DMS79 (cell line): Measurements from ENCODE around the gene PPARA.
A peak's percentile ranks its signal among the peaks of the same experiment; 100 is the strongest.
"Not testable (repeated sequence)": the region's sequence is repeated elsewhere in the genome, so short reads cannot be mapped to it uniquely, and the experiment has no call there.

ENCODE experiments used
- DNase-seq: peaks from one replicate; lab custom pipeline; 2025; lab: John Stamatoyannopoulos, UW

PPARA gene

GRCh38 chr22:46245511-46245910 lies 95.2 kb downstream of the PPARA start:
- DNase-seq: no peak

DNA sequence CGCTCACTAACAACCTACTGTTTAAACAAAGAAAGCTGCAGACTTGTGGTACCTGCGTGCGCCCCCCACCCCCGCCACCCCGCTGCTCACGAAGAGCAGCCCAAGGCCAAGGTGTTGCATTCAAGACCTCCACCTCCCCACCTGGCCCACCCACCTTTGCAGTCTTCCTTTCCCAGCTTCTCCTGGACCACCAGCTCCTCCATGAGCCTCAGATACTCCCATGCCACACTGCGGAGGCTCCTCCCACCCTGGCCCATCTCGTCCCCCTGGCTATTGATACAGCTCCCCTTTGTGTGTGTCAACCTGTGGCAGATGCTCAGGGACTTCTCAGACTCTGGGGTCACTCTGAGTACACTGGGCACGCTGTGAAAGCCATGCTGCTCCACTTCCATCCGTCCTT lies 95.9 kb downstream of the PPARA start:
- no peak for DNase-seq

DNA sequence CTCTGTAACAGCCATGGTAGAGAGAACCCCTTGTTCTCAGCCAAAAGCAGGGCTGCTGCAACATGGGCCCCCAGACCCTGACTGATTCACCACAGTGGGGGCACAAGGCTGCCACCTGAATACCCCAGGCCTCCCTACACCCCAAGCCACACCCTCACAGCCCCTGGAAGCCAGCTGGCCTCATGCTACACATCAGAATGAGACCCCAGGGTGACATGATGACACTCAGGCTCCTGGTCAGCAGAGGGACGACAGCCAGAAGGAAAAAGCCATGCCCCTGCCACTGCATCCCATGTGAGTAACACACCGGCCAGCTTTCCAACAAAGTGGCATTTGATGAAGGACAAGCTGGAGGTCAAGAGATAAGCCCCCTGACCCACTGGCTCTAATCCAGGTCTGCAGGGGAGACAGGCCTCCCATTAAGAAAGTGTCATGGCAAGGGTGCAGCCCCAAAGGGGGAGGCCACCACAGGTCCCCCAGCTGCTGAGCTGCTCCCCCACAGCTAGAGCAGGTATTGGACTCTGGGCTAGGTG lies 97.2 kb downstream of the PPARA start:
- no peak for DNase-seq

- peak; percentile 60 for DNase-seq
Observed at GRCh38 chr22:46250035-46250782, 99.9 kb downstream of the PPARA start, which contains the start of gene CDPF1. Gene CDPF1 (minus strand): TSS chr22:46250293. CDS start chr22:46248284, 2,009 bp downstream.

DNA sequence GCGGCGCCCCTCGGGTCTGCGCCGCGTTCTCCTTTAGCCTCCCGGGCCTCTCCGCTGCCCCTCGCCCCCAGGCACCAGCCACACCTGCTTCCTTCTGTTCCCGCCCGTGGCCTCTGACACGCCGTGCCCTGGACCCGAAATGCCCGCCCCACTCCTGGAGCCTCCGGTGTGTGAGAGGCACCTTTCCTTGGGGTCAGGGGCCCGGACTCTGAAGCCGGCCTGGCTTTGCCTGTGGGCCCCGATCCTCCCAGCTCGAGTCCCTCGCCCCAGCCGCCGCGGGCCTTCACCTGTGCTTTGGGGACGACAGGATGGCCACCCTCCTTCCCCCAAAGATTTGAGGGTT lies 100.4 kb downstream of the PPARA start:
- no peak for DNase-seq

- DNase-seq: no peak
Observed at GRCh38 chr22:46251266-46251665, 100.9 kb downstream of the PPARA start.

GRCh38 chr22:46251816-46252380 lies 101.6 kb downstream of the PPARA start:
- no peak for DNase-seq

- DNase-seq: no peak
Observed at GRCh38 chr22:46256358-46256958, 106.1 kb downstream of the PPARA start.

DNA sequence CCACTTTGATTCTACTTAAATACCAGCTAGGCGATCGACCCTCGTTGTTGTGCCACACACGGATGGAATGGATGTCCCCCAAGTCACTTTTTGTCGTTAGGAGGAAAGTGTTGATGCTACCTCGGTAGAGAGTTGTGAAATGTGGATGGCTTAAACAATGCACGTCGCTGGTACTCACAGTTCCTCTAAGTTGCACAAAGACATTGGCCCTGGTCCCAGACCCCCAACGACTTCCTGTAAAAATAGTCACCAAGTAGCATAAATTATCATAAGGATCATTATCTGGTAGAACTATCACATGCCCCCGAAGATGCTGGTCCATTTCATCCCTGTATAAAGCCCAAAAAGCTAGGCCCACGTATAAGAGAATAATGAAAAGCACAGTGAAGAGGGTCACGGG lies 109.0 kb downstream of the PPARA start:
- no peak for DNase-seq

- DNase-seq: no peak
Observed at GRCh38 chr22:46260038-46260437, 109.7 kb downstream of the PPARA start.

GRCh38 chr22:46262449-46263215 lies 112.3 kb downstream of the PPARA start:
- no peak for DNase-seq

- no peak for DNase-seq
Observed at GRCh38 chr22:46263216-46263590, 112.9 kb downstream of the PPARA start, which contains the start of gene PKDREJ. Gene PKDREJ (minus strand): TSS chr22:46263343. CDS start chr22:46263322, 21 bp downstream.

- DNase-seq: not testable (repeated sequence)
Observed at GRCh38 chr22:46264520-46264919, 114.2 kb downstream of the PPARA start.

DNA sequence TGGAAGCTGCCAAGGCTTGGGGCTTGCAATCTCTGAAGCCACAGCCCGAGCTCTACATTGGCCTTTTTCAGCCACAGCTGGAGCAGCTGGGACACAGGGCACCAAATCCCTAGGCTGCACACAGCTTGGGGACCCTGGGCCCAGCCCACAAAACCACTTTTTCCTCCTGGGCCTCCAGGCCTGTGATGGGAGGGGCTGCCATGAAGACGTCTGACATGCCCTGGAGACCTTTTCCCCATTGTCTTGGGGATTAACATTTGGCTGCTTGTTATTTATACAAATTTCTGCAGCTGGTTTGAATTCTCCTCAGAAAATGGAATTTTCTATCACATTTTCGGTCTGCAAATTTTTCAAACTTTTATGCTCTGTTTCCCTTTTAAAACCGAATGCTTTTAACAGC lies 115.3 kb downstream of the PPARA start:
- not testable (repeated sequence) for DNase-seq

DNA sequence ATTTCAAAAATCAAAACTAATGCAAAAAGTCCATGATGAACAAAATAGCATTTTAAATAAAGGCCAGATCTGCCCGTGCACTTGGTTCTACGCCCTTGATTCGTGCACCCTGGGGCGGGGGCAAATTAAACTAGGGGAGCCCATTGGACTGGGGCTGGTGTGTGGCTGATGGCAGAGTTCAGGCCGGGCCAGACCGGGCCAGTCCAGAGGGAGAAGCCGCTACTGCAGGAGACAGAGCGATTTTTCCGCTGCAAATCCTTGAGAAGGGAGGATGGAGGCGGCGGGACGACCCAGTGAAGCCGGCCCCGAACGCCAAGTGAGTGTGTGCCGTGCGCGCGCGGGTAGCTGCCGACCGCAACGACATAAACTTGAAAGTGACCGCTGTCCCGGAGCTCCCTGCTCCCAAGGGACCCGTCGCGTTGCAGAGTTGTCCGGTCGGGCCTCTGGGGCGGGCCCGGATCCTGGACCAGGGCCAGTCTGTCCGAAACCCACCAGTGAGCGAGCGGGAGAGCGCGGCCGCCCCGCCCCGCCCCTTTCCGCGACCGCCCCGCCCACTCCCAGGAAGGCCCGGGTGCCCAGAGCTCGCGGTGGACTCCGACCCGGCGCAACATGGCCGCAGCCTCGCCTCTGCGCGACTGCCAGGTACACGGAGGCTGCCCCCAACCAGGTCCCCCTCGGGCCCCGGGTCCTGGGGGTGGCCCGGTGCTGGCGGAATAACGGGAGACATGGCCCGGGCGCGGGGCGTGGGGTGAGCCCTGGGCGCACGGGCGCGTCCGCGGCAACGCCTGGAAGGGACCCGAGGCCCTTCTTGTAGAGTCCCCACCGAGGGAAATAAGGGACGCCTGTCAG lies 117.3 kb downstream of the PPARA start, which contains the start of gene TTC38:
Gene TTC38, plus strand, starts transcription at position 578 of the 849 bp plus-strand sequence. Its CDS starts 32 bp downstream, at position 610.
- no peak for DNase-seq

DNA sequence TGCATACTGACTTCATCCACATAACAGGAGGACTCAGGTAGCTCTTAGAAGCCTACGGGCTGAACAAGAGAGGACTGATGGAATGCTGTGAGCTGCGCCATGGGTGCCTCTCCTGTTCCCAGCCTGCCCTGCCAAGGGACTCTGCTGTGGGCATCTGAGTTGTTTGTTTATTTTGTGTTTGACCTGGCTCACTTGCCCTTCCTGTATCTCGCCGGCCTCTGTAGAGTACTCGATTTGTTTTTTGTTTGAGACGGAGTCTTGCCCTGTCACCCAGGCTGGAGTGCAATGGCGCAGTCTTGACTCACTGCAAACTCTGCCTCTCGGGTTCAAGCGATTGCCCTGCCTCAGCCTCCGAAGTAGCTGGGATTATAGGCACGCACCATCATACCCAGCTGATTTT lies 119.2 kb downstream of the PPARA start:
- no peak for DNase-seq

GRCh38 chr22:46272196-46272595 lies 121.9 kb downstream of the PPARA start:
- DNase-seq: no peak

- DNase-seq: no peak
Observed at GRCh38 chr22:46272762-46273431, 122.6 kb downstream of the PPARA start.

- no peak for DNase-seq
Observed at GRCh38 chr22:46273432-46274148, 123.3 kb downstream of the PPARA start.

GRCh38 chr22:46274381-46274780 lies 124.1 kb downstream of the PPARA start:
- no peak for DNase-seq
